Neuronal stem cell (in vitro differentiated cells): ENCODE measurements around the gene LGMN.

Experiments used
- DNase-seq: peaks from one replicate; pipeline ENCODE4 v3.0.0-alpha.2; 2013; ENCODE audit warnings: low spot score
- H2AFZ ChIP-seq: one replicate; pipeline ENCODE4 v1.6.1; 2013; ENCODE audit warnings: mild to moderate bottlenecking, low read length, inconsistent platforms
- H2AK5ac ChIP-seq: 2 replicates; pipeline ENCODE4 v1.6.1; 2013; ENCODE audit warnings: low read depth, mild to moderate bottlenecking, inconsistent platforms, low read length, moderate library complexity, mixed read lengths
- H2BK120ac ChIP-seq: 2 replicates; pipeline ENCODE4 v1.6.1; 2013; ENCODE audit warnings: low read depth, mild to moderate bottlenecking, inconsistent platforms, low read length, moderate library complexity, mixed read lengths
- H2BK12ac ChIP-seq: one replicate; pipeline ENCODE4 v1.6.1; 2013; ENCODE audit warnings: low read length, inconsistent platforms
- H2BK15ac ChIP-seq: 2 replicates; pipeline ENCODE4 v1.6.1; 2013; ENCODE audit warnings: mild to moderate bottlenecking, low read length, inconsistent platforms, mixed read lengths
- H2BK5ac ChIP-seq: one replicate; pipeline ENCODE4 v1.6.1; 2013; ENCODE audit warnings: inconsistent platforms, mild to moderate bottlenecking, low read length, moderate library complexity
- H3K14ac ChIP-seq: one replicate; pipeline ENCODE4 v1.6.1; 2013; ENCODE audit warnings: low read length, inconsistent platforms
- H3K18ac ChIP-seq: 2 replicates; pipeline ENCODE4 v1.6.1; 2013; ENCODE audit warnings: low read length, inconsistent platforms
- H3K23ac ChIP-seq: 2 replicates; pipeline ENCODE4 v1.6.1; 2013; ENCODE audit warnings: low read depth, mild to moderate bottlenecking, mixed read lengths, low read length, inconsistent platforms; ENCODE audit not compliant: poor library complexity
- H3K27ac ChIP-seq: replicated peaks from 3 replicates; pipeline ENCODE4 v1.5.1; 2013; ENCODE audit warnings: low read length, inconsistent platforms
- H3K27me3 ChIP-seq, 3 experiments: 2 replicates each; pipeline ENCODE4 v1.6.1; 2013; ENCODE audit warnings: low read length in 3 of 3, mild to moderate bottlenecking in 2 of 3, inconsistent platforms in 1 of 3, low read depth in 1 of 3, mixed read lengths in 1 of 3, moderate library complexity in 1 of 3; ENCODE audit not compliant: control insufficient read depth in 3 of 3, insufficient read depth in 3 of 3
- H3K36me3 ChIP-seq, 2 donors: replicated peaks in 1 of 2; 2 replicates each; pipeline ENCODE4 v1.6.1; 2013; ENCODE audit warnings: low read length in 2 of 2; ENCODE audit not compliant: control insufficient read depth in 2 of 2, insufficient read depth in 2 of 2
- H3K4ac ChIP-seq: 2 replicates; pipeline ENCODE4 v1.6.1; 2013; ENCODE audit warnings: inconsistent platforms, mild to moderate bottlenecking, low read length, moderate library complexity
- H3K4me1 ChIP-seq, 2 donors: 1 replicate in 1 of 2; 2 replicates in 1 of 2; pipeline ENCODE4 v1.6.1; 2013; ENCODE audit warnings: low read length in 2 of 2, low read depth in 1 of 2; ENCODE audit not compliant: control insufficient read depth in 2 of 2, insufficient read depth in 1 of 2
- H3K4me2 ChIP-seq: one replicate; pipeline ENCODE4 v1.6.1; 2013; ENCODE audit warnings: mild to moderate bottlenecking, low read length, inconsistent platforms; ENCODE audit not compliant: insufficient read depth, poor library complexity, severe bottlenecking
- H3K4me3 ChIP-seq, 2 donors: 2 replicates each; pipeline ENCODE4 v1.5.1; 2013; ENCODE audit warnings: low read length in 2 of 2, mild to moderate bottlenecking in 2 of 2, inconsistent platforms in 1 of 2, moderate library complexity in 1 of 2
- H3K79me1 ChIP-seq: one replicate; pipeline ENCODE4 v1.6.1; 2013; ENCODE audit warnings: low read depth, mild to moderate bottlenecking, inconsistent platforms, low read length, moderate library complexity
- H3K9ac ChIP-seq: one replicate; pipeline ENCODE4 v1.6.1; 2013; ENCODE audit warnings: mild to moderate bottlenecking, low read depth, low read length, inconsistent platforms; ENCODE audit not compliant: poor library complexity
- H3K9me3 ChIP-seq, 2 donors: replicated peaks in 1 of 2; 2 replicates each; pipeline versions ENCODE3 to v1.6.1; 2013; ENCODE audit warnings: low read length in 2 of 2, mild to moderate bottlenecking in 2 of 2, inconsistent platforms in 1 of 2, low read depth in 1 of 2, mixed read lengths in 1 of 2, moderate library complexity in 1 of 2; ENCODE audit not compliant: control insufficient read depth in 2 of 2, insufficient read depth in 1 of 2
- H4K8ac ChIP-seq: one replicate; pipeline ENCODE4 v1.6.1; 2013; ENCODE audit warnings: low read depth, mild to moderate bottlenecking, inconsistent platforms, low read length, moderate library complexity
- H4K91ac ChIP-seq: one replicate; pipeline ENCODE4 v1.6.1; 2013; ENCODE audit warnings: low read length, low read depth, mild to moderate bottlenecking, inconsistent platforms; ENCODE audit not compliant: poor library complexity
- WGBS, 2 donors: extraction: QIAGEN DNeasy Blood & Tissue Kit; methylation state at CpG; one replicate each; pipeline ENCODE4 v1.1.7; 2013; ENCODE audit warnings: missing lambda C conversion rate in 2 of 2, mixed read lengths in 1 of 2; ENCODE audit not compliant: insufficient read length in 2 of 2, insufficient replicate concordance in 1 of 2; ENCODE audit errors: extremely low coverage in 2 of 2; 5-methylcytosine and 5-hydroxymethylcytosine counted together

LGMN gene

GRCh38 chr14:92658684-92659083 is 89.7 kb downstream of the LGMN start:
- peaks cover 2% of the 10 kb centered on the region for H3K79me1 ChIP-seq
- no peak overlapping the region for H3K14ac ChIP-seq
- peaks cover 0 to 2% of the 10 kb centered on the region in 2 donors for H3K9me3 ChIP-seq
- H2BK12ac ChIP-seq = no peak overlapping the region
- H3K36me3 ChIP-seq = peaks cover 0 to 18% of the 10 kb centered on the region in 2 donors
- H3K9ac ChIP-seq = no peak overlapping the region
- no peak overlapping the region for H3K18ac ChIP-seq
- no peak overlapping the region for H2BK5ac ChIP-seq
- H4K91ac ChIP-seq = no peak overlapping the region
- peaks cover 0 to 1% (median 0%) of the 10 kb centered on the region in 3 experiments for H3K27me3 ChIP-seq
- DNase-seq = no peak
- H3K4me3 ChIP-seq = no peak overlapping the region
- H2AFZ ChIP-seq = no peak overlapping the region
- H3K4ac ChIP-seq = no peak overlapping the region
- no peak overlapping the region for H2BK120ac ChIP-seq
- H3K23ac ChIP-seq = no peak overlapping the region
- H3K4me2 ChIP-seq = no peak overlapping the region
- no peak overlapping the region for H2AK5ac ChIP-seq
- no peak overlapping the region for H3K27ac ChIP-seq
- H3K4me1 ChIP-seq = no peaks in the 10 kb centered on the region
- H4K8ac ChIP-seq = no peak overlapping the region
- H2BK15ac ChIP-seq = no peak overlapping the region

GRCh38 chr14:92658160-92658559 is 90.3 kb downstream of the LGMN start:
- no peak overlapping the region for H4K91ac ChIP-seq

GRCh38 chr14:92657457-92658142 is 90.8 kb downstream of the LGMN start:
- H2BK5ac ChIP-seq = no peak overlapping the region
- H3K36me3 ChIP-seq = peaks cover 0 to 18% of the 10 kb centered on the region in 2 donors
- no peak overlapping the region for H3K9ac ChIP-seq
- H2BK15ac ChIP-seq = no peak overlapping the region
- H3K4ac ChIP-seq = no peak overlapping the region
- H3K4me1 ChIP-seq = no peaks in the 10 kb centered on the region
- no CpG with 5 or more reads among the region's 13 CpGs for WGBS, 2 donors
- peaks cover 0 to 2% of the 10 kb centered on the region in 2 donors for H3K9me3 ChIP-seq
- no peak overlapping the region for H4K91ac ChIP-seq
- no peak overlapping the region for H4K8ac ChIP-seq
- no peak overlapping the region for H3K14ac ChIP-seq
- peaks cover 0 to 1% (median 0%) of the 10 kb centered on the region in 3 experiments for H3K27me3 ChIP-seq
- peak overlapping the region; percentile 54 for H3K18ac ChIP-seq
- peaks cover 2% of the 10 kb centered on the region for H3K79me1 ChIP-seq
- H2AFZ ChIP-seq = no peak overlapping the region
- H3K4me2 ChIP-seq = no peak overlapping the region
- no peak overlapping the region for H3K23ac ChIP-seq
- no peak for DNase-seq
- H3K27ac ChIP-seq = no peak overlapping the region
- H2AK5ac ChIP-seq = peak overlapping the region; percentile 32
- no peak overlapping the region for H3K4me3 ChIP-seq
- H2BK12ac ChIP-seq = no peak overlapping the region
- H2BK120ac ChIP-seq = no peak overlapping the region

More at GRCh38 chr14:92658160-92658559, 90.3 kb downstream of the LGMN start:
- Histone ChIP-seq H2BK12ac (no peak overlapping the region), H3K27me3 (peaks cover 0 to 1% (median 0%) of the 10 kb centered on the region in 3 experiments), H3K36me3 (peaks cover 0 to 18% of the 10 kb centered on the region in 2 donors), H3K23ac (no peak overlapping the region), H3K27ac (no peak overlapping the region), H2AK5ac (peak overlapping the region; percentile 53), H3K4me2 (no peak overlapping the region), H4K8ac (no peak overlapping the region), H3K14ac (no peak overlapping the region), H3K18ac (no peak overlapping the region), H2BK15ac (no peak overlapping the region), H2BK120ac (no peak overlapping the region), H2BK5ac (no peak overlapping the region), H3K4me3 (no peak overlapping the region), H3K9ac (no peak overlapping the region), H3K4me1 (no peaks in the 10 kb centered on the region), H3K9me3 (peaks cover 0 to 2% of the 10 kb centered on the region in 2 donors), H3K4ac (no peak overlapping the region), H2AFZ (no peak overlapping the region), H3K79me1 (peaks cover 2% of the 10 kb centered on the region)
- DNase-seq = no peak
- WGBS, 2 donors = no CpG with 5 or more reads among the region's 13 CpGs

DNA sequence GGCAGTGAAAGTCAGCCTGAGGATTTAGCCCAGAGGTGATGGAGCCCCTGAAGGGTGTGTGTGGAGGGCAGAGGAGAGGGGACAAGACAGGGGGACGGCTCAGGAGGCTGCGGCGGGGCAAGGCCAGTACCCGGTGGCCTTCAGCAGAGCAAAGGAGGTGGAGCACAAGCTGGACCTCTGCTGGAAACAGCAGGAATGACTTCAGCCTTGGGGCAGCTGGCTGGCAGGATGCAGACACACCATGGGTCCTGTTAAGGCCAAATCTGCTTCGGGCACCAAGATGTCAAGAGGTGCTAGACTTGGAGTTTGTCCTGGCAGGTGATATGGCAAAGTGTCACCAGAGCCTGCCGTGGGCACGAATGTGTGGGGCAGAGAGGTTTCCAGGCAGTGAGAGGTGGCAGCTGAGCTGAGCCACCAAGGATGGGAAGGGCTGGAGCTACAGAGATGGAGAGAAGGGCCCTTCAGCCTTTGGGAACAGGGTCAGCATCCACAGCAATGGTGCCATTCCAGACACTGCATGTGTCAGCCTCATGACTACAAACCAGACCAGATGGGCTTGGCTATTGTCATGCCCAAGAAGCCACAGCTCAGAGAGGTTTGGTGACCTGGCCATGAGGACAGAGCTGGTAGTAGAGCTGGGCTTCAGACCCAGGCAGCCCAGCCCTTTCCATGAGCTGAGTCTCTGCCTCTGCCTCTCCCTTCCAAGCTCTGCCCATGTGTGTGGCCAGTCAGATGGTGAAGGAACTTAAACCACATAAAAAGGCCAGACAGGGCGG is 91.9 kb downstream of the LGMN start:
- H2AFZ ChIP-seq = no peak overlapping the region
- peaks cover 0 to 21% of the 10 kb centered on the region in 2 donors for H3K36me3 ChIP-seq
- peak overlapping the region; percentile 21 for H3K18ac ChIP-seq
- H2BK120ac ChIP-seq = no peak overlapping the region
- no CpG with 5 or more reads among the region's 8 CpGs for WGBS, 2 donors
- H4K8ac ChIP-seq = no peak overlapping the region
- no peak overlapping the region for H2BK15ac ChIP-seq
- no peak overlapping the region for H3K4me2 ChIP-seq
- no peak for DNase-seq
- H3K9ac ChIP-seq = no peak overlapping the region
- H3K4ac ChIP-seq = no peak overlapping the region
- peaks cover 0 to 1% (median 0%) of the 10 kb centered on the region in 3 experiments for H3K27me3 ChIP-seq
- no peak overlapping the region for H2AK5ac ChIP-seq
- no peak overlapping the region for H3K23ac ChIP-seq
- H2BK12ac ChIP-seq = no peak overlapping the region
- no peak overlapping the region for H4K91ac ChIP-seq
- no peak overlapping the region for H3K27ac ChIP-seq
- H3K4me1 ChIP-seq = no peaks in the 10 kb centered on the region
- no peak overlapping the region for H2BK5ac ChIP-seq
- no peak overlapping the region for H3K4me3 ChIP-seq
- peaks cover 2% of the 10 kb centered on the region for H3K79me1 ChIP-seq
- no peak overlapping the region for H3K14ac ChIP-seq
- H3K9me3 ChIP-seq = peaks cover 0 to 2% of the 10 kb centered on the region in 2 donors
